GM18508 (cell line): ENCODE measurements around the gene ZFYVE9.

Experiments
- ATAC-seq: cut with Tn5 transposase; IDR thresholded peaks from one replicate; pipeline ENCODE4 v1.9.1; 2021; ENCODE audit warnings: moderate number of reproducible peaks; ENCODE audit not compliant: insufficient read depth, unreplicated experiment

Gene ZFYVE9

DNA sequence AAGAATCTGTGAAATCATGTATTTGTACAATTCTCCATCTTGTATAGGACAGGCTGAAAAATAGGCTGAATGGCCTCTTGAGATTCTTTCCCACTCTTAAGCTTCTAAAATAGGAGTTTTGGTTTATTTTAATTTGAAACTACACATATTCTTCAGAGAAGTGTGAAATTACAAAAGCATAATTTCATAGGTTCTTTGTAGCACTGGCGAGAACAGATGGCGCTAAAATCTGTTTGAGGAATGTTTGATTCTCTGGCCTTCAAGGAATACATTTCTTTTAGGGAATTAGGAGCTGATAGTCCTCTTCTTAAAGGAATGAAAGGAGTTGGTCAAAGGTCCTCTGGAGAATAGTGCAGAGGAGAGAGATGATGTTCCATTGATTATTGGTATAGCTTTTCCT lies 179.2 kb downstream of the ZFYVE9 start:
- ATAC-seq, result no peak

DNA sequence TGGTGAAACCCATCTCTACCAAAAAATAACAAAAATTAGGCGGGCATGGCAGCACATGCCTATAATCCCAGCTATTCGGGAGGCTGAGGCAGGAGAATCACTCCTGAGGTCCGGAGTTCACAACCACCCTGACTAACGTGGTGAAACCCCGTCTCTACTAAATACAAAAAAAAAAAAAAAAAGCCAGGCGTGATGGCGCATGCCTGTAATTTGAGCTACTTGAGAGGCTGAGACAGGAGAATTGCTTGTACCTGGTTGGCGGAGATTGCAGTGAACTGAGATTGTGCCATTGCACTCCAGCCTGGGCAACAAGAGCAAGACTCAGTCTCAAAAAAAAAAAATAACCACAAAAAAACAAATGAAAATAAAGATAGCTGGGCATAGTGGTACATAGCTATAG lies 181.8 kb downstream of the ZFYVE9 start:
- no peak for ATAC-seq

DNA sequence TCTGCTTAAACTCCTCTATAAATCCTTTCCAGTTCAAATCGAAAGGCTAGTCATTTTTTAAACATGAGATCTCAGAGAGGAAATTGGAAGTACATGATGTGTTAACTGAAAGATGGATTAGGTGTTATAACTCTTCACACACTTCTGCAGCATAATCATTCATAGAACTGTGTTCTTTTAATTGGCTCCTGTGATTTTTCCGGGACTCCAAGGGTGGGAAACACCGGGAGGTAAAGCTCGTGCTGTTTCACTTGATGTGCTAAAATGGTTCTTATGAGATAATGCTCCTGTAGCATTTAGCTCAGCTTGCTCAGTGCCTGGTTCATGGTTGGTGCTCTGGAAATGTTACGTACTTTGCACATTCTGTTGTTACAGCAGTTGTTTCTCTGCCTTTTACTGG lies 183.9 kb downstream of the ZFYVE9 start:
- ATAC-seq, result no peak

DNA sequence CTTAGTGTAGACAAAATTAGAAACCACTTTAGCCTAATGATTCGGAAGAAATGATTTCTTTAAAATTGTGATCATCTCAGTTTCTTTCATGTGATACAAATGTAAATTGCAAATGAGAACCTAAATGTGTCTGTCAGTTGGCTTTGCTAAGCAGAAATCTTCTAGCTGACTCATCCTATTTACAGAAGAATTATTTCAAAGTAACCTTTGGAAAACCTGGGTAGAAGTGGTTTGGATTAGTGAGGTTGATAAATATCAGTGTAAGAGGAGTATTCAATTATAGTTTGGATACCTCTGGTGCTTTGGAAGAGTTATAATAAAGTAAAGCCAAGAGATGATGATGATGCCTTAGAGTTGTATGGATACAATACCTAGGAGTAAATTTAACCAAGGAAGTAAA lies 186.7 kb downstream of the ZFYVE9 start:
- no peak for ATAC-seq

DNA sequence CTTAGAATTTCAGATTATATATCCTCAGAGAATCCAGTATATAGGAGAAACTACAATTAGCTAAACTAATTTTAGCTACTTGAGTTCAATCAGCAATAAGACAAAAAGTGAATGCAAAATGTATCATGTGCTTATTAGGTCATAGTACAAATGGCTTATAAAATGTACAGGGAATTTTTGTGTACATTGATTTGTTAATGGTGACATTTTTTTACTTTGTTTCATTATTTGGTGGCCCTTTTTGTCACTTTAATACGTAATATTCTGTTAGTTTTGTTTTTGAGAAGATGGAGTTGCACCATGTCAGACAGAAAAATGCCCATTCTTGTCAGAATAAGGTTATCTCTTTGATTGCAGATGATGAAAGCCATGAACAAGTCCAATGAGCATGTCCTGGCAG lies 190.5 kb downstream of the ZFYVE9 start:
- ATAC-seq, result no peak

DNA sequence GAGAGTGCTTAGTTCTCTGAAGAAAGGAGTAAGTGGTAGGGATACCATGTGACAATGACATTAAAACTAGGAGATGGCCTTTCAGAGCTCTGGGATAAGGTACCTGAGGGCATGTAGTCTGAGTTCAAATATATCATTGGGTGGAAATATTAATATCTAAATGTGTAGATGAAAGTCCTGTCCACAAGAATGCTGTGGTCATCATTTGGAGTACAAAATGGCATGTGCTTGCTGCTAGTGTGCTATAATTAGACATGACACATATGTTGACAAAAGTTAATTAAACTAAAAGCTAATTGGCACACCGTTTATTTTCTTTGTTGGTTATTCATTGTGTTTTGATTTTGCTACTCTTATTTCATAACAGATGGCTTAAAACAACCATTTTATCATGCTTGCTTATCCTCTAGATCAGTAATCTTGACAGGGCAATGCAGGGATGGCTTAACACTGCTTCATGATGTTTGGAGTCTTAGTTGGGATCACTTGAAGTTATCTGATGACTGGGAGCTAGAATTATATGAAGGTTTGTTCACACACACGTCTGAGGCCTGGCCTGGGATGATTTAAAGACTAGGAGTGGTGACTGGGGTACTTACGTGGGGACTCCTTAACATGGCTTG lies 193.1 kb downstream of the ZFYVE9 start:
- no peak for ATAC-seq

DNA sequence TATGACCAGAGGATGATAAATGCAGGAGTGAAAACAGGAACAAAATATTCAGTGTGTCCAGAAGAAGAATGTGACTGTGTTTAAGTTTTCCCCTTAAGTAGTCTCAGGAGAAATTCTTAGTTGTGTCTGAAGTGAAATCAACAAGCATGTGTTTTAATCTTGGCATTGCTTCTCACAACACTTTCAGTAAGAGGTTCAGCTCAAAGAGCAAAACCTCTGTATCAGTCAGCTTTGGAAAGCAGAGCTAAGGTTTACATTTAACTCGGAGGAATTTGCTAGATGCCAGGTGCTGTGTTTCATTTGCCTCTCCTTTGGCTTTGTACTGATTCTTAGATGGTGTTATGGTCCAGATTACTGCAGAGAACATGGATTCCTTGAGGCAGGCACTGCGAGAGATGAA lies 195.6 kb downstream of the ZFYVE9 start:
- ATAC-seq, result no peak

DNA sequence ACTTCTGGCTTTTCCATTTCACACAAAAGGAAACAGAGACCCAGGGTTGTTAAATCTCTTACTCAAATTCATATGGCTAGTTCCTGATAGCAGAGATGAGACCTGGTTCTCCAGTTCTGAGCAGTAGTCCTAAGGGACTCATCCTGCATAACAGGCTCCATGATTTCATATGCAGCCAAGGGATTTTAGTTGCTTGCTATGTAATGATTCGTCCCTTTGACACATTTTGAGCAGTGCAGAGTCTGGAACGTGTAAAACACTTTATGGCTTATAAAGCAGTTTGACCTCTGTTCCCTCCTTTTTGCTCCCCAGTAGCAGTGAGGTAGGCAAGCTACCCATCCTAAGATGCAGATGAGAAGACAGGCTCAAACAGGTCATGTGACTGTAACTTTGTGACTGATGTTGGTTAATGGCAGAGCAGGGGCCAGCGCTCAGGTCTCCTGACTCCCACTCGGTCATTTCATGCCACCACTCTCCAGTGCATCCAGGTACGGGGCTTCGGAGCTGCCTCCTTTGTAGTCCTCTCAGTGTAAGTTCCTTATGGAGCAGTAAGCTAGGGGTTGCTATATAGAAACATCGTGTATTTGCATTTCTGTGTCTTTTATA lies 199.9 kb downstream of the ZFYVE9 start:
- ATAC-seq, result no peak

DNA sequence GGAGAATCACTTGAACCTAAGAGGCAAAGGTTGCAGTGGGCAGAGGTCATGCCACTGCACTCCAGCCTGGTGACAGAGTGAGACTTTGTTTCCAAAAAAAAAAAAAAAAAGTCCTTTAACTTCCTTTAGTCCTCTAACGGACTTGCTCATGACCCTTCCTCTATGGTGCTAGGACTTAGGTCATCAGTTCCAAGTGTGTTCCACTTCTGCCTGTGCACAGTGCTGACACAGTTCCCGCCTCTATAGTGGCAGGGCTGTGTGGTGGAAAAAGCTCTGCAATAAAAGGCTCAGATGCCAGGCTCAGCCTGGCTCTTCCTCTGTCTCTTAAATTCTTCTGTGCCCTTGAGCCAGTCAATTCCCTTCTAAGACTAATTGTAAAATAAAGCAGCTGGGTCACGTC lies 202.1 kb downstream of the ZFYVE9 start:
- no peak for ATAC-seq

DNA sequence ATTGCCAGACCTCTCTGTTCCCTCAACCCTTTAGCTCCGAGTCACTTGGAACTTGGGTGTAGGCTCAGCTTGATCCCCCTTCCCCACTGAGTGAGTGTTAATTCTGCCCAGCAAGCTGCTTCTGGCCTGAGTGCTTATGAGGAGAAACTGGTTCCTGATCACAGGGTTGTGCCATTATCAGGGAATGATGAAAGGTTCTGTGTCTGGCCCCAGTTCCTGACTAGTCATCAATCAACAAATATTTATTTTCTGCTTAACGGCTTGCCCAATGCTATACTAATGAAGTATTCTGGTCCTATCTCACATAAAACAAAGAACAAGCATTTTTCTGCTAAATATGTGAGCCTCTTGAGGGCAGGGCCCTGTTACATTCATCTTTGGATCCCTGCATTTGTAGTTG lies 203.4 kb downstream of the ZFYVE9 start:
- ATAC-seq, result no peak

DNA sequence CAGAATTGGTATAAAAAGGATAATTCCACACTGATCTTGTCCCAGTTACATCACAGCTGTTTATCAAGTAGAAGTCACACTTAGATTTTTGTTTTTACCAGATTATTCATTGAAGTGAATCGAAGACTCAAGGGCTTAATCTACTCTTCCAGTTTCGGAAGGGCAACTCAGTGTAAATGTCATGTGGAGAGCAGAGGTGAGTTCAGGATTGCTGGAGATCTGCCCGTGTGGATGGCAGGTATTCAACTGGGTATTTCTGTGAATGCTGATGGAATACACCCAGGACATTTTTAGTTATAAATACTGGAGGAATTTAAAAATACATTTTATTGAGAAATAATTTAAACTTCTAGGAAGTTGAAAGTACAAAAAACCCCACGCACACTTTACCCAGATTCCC lies 204.8 kb downstream of the ZFYVE9 start:
- ATAC-seq, result no peak

DNA sequence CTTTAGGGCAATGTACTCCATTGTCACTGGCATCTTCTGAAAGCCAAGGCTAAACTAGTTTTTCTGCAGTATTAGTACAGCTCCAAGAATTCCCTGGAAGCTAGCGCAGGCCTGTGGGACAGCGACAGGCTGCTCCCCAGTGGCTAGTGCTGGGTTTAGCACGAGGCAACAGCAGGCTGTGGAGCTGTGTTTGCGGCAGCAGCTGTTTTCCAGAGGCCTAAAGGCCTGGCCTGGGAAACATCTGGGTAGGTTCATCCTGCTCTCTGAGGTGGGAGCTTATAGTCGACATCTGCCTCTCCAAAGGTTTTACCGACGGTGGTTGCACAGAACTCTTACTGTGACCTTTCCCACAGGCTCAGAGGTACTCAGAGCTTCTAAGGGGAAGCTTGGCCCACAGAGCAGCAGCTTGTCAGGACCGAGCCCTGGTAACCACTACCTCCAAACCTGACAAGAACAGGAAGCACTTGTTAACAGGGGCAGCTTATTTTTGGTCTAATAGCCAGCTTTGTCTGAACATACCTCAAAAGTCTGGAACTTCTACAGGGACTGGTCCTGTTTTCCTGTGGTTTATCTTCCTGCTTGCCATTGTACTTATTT lies 206.9 kb downstream of the ZFYVE9 start:
- no peak for ATAC-seq

DNA sequence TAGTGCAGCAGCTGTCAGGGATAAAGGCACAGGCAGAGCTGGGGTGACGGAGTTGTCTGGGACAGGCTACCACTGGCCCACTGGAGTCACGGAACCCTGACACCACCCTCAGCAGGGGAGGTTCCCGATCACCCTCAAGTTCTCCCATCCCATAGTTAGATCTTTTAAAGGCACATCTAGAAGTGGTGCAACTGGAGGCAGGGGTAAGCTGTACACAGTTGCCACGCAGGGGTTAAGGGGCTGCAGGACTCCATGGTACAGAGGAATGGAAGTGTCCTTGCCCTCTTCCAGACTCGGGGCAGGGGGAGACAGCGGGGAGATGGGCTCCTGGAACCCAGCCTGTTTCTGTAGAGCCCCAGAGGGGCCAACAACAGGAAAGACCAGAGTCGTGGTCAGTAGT lies 210.8 kb downstream of the ZFYVE9 start:
- ATAC-seq, result no peak

DNA sequence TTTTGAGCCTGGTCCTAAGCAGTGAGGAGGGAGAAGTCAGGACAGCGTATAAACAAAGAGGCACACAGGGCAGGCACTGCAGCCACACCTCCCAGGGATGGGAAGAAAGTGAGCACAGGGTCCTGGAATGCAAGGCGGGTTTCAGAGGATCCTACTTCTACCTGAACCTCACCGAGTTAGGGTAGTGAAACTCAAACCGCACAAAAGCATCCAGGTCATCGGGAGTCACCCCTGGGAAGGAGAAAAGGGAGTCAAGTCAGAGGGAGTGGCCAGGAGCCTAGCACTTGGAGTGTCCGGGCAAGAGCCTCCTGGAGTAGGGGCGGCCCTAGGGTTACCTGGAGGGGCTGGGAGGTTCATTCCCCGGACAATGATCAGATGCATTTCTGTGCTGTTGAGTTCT lies 213.5 kb downstream of the ZFYVE9 start:
- ATAC-seq, result no peak

DNA sequence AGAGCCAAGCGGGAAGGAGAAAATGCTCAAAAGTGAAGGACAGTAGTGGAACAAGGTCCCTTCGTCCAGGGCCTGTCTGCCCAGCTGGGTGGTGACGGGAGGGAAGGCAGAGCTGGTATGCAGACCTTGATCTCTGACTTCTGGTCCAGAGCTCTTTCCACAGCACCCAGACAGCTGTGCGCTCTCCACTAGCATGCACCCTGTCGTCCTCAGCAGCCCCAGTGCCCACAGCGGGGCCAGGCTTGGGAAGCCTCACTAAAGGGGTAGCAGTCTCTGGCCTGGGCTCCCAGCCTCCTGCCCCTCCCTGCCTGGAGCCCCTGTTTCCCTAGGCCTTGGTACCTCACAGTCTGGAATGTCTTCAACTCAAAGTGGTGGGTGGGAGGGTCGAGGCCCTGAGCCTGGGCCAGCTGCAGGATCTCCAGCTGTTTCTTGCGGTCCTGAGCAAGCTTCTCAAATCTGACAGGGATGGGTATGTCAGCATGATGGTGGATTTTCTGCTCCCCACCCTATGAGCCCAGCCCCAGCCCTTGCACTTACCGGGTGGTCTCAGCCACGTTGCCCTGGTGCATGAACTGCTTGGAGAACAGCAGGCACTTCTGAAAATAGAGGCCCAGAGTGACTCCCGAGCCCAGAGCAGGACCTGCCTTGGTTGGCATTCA lies 214.1 kb downstream of the ZFYVE9 start:
- no peak for ATAC-seq

DNA sequence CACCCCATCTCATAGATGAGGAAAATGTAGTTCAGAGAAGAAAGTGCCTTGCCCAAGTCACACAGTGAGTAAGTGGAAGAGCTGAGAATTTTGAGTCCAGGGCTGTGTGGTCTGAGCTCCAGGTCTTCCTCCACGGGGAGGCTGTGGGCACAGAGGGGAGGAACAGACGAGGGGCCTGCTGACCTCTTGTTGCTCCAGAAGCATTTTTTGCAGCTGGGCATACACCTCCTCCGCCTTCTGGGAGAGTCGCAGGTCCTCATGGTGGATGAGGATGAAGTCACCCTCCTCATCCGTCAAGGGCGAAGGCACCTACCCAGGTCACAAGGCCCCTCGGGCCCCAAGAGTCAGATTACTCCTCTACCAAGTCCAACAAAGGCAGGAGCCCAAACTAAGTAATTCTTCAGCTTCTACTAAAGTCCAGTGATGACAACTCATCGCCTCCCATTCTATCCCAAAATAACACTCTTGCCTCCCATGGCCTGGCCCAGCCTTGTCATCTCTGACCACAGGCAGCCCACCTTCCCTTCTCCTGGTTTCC lies 215.0 kb downstream of the ZFYVE9 start:
- no peak for ATAC-seq

DNA sequence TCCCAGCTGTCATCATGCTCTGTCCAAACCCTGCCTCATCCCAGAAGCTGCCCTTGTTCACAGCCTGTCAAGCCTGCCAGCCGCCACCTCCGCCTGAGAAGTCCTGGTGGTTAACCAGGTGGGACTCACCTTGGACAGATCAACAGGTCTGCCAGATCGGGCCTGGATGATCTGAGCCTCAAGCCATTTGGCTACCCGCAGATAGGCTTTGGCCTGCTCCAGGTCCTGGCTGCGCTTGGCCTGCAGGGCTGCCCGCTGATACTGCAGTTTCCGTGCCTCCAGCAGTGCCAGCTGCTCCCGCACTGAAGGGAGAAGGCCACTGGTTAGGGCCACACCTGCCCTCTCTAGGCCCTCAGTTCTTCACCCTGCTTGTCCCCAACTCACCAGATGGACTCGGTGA lies 215.5 kb downstream of the ZFYVE9 start:
- ATAC-seq, result no peak

DNA sequence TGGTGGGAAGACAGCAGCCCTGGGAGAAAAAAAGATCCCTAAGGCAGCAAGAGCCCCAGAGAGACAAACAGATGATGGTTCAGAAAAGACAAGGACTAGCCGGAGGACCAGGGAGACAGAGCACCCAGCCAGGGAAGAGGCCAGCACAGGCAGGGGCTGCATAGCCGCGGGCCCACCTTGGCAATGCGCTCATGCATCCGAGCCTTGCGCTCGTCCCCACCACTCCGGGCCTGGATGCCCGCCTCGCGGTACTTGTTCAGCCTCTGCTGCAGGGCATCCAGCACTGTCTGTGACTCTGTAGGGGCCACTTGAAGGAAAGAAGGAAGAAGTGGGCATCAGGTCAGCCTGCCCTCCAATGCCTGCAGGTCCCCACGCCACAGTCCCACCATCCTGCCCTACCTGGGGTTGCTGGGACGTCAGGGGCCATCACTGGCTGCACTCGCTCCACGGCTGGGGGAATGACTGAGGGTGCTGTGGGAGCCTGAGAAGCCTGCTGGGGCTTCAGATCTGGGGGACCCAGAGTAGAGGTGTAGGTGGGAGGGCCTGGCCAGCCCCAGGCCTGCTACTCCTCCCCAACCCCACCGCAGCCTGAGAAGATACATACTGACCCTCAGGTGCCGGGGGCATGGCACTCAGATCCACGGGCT lies 217.1 kb downstream of the ZFYVE9 start:
- ATAC-seq, result no peak

DNA sequence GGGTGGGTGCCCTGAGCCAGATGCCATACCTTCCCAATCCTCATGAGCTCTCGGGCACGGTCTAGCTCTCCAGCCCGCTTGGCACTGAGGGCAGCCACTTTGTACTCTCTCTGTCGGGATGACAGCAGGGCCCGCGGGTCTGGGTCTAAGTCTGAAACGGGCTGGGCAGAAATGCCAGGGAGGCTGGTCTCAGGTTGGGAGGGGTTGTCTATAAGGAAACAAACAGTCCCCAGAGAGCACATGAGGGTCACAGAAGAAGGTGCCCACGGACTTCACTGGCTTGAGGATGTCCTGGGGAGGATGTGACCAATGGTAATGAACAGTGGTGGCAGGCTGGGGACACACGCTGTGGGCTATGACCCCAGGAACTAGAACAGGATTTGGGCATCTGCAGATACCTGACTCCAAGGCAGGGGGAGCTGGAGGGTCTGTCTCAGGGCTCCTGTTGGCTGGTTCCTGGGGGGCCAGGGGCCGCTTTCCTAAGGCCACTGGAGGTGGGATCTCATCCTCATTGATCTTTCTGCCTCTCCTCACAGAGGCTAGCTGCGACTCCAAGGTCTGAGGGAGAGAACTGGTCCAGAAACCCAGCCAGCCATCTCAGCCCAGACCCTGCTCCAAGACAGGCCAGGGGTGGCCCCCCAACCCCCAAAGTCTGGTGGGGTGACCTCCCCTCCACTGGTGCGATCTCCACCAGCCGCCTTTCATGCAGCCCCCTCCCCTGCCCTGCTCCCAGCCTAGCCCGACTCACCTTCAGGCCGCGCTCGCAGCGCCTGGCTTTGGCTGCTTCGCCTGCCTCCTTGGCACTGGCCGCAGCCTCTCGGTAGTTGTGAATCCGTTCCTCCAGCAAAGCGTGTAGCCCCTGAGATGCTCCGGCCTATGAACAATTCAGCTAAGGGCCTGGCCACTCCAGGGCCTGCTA lies 218.0 kb downstream of the ZFYVE9 start:
- ATAC-seq, result no peak

DNA sequence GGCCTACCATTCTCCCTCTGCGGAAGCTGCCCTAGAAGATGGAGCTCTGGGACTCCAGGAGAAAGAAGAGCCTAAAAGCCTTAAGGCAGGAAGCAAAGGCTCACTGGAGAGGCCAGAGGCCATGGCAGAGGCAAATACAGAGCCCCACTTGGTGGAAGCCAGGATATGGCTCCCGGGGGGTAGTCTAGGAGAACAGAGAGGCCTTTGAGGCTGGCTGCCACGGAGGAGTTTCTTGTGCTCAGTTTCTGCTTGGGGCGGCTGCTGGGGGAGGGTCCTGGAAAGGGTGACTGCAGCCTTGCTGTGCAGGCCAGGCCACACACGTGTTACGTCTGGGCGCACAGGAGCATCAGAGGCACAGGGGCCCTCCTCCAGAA lies 218.7 kb downstream of the ZFYVE9 start:
- no peak for ATAC-seq
